Measurements from ENCODE around the gene SORCS3.

- no peak for TF ChIP-seq CTCF (IDR thresholded peaks at IDR 0.05 in 4 of 5, conservative IDR thresholded peaks at IDR 0.05 in 1 of 5)
- TF ChIP-seq POLR2A (IDR thresholded peaks at IDR 0.05): no peak
Observed at GRCh38 chr10:105149371-105149891, 508.3 kb downstream of the SORCS3 start.
